Neutrophil (primary cell): ENCODE results near the gene P2RX2.

ENCODE experiments used
- H3K27ac ChIP-seq: fragments of 200-600 bp; sonication (generic); 2 replicates; pipeline ENCODE4 v1.5.1; 2016; ENCODE audit warnings: mild to moderate bottlenecking, moderate library complexity
- H3K27me3 ChIP-seq: fragments of 200-600 bp; sonication (generic); 2 replicates; pipeline ENCODE4 v1.6.0; 2016; ENCODE audit warnings: mild to moderate bottlenecking
- H3K36me3 ChIP-seq: fragments of 200-600 bp; sonication (generic); 2 replicates; pipeline ENCODE4 v1.5.1; 2017
- H3K4me1 ChIP-seq, 2 experiments: fragments of 200-600 bp in 1 of 2; sonication (generic) in 1 of 2; 1 replicate in 1 of 2; 2 replicates in 1 of 2; pipeline versions ENCODE4 v1.5.1 to v1.6.1; 2013 to 2016; ENCODE audit warnings: low read depth in 1 of 2, low read length in 1 of 2, mild to moderate bottlenecking in 1 of 2, moderate library complexity in 1 of 2; ENCODE audit not compliant: control insufficient read depth in 1 of 2, insufficient read depth in 1 of 2
- H3K4me3 ChIP-seq, 2 experiments: fragments of 200-600 bp in 1 of 2; sonication (generic) in 1 of 2; 1 replicate in 1 of 2; 2 replicates in 1 of 2; pipeline ENCODE4 v1.5.1; 2013 to 2016; ENCODE audit warnings: low read depth in 1 of 2, low read length in 1 of 2, mild to moderate bottlenecking in 1 of 2, moderate library complexity in 1 of 2
- H3K9me3 ChIP-seq: fragments of 200-600 bp; sonication (generic); 2 replicates; pipeline ENCODE4 v1.5.1; 2016
- TF ChIP-seq, protein P1 (sequence below): fragments of 200-600 bp; sonication (generic); IDR thresholded peaks from 2 replicates; pipeline ENCODE4 v1.5.1; 2016; ENCODE audit warnings: antibody characterized with exemption

P2RX2 gene

DNA sequence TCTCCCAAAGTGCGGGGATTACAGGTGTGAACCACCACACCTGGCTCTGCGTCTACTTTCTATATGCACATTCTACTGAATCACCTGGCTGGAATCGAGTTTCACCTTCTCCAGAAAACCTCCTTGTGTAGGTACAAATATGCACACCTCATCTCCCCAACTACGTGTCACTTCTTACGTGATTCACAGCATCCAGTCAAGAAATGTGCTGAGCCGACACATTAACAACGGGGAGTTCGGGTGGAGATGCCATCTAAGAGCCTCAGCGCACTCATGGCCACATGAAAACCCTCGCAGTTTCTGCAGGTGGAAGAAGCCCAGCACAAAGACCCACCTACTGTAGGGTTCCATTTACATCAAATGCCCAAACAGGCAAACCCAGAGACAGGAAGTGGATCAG, 29.3 kb downstream of the P2RX2 start:
- peaks cover 85% of the 10 kb centered on the region for H3K36me3 ChIP-seq
- H3K27ac ChIP-seq = no peak overlapping the region
- H3K4me1 ChIP-seq = no peaks in the 10 kb centered on the region
- no peaks in the 10 kb centered on the region for H3K27me3 ChIP-seq
- no peaks in the 10 kb centered on the region for H3K9me3 ChIP-seq
- no peak overlapping the region for H3K4me3 ChIP-seq
- TF ChIP-seq, protein P1, sequence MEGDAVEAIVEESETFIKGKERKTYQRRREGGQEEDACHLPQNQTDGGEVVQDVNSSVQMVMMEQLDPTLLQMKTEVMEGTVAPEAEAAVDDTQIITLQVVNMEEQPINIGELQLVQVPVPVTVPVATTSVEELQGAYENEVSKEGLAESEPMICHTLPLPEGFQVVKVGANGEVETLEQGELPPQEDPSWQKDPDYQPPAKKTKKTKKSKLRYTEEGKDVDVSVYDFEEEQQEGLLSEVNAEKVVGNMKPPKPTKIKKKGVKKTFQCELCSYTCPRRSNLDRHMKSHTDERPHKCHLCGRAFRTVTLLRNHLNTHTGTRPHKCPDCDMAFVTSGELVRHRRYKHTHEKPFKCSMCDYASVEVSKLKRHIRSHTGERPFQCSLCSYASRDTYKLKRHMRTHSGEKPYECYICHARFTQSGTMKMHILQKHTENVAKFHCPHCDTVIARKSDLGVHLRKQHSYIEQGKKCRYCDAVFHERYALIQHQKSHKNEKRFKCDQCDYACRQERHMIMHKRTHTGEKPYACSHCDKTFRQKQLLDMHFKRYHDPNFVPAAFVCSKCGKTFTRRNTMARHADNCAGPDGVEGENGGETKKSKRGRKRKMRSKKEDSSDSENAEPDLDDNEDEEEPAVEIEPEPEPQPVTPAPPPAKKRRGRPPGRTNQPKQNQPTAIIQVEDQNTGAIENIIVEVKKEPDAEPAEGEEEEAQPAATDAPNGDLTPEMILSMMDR = no peak

DNA sequence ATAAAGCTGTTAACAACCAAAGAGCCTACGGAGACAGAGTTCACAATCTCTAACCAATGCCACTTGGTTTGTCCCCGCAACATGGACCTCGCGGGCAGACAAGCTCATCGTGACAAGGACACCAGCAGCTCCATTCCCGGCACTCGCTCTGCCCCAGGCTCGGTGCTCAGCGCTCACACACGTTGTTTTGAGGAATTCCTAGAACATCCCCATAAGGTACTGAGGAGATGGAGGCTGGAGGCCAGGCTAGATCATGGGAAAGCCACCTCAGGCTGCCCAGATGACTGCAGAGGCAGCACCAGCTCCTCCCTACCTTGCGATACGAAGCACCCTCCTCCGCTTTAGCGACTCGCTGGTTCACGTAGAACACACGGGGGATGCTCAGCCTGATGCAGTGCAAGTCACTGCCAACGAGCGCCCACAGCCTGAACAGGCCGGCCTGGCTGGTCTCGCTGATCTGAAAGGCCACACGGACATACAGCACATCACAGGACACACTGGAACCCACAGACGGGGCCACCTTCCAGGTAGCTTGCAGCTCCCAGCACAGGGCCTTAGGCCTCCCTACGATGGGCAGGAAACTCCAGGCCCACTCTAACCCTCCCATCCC, 30.1 kb downstream of the P2RX2 start:
- no peaks in the 10 kb centered on the region for H3K9me3 ChIP-seq
- H3K27me3 ChIP-seq = no peaks in the 10 kb centered on the region
- TF ChIP-seq, protein P1 = no peak
- H3K4me3 ChIP-seq = no peak overlapping the region
- H3K27ac ChIP-seq = no peak overlapping the region
- no peaks in the 10 kb centered on the region for H3K4me1 ChIP-seq
- peaks cover 85% of the 10 kb centered on the region for H3K36me3 ChIP-seq

DNA sequence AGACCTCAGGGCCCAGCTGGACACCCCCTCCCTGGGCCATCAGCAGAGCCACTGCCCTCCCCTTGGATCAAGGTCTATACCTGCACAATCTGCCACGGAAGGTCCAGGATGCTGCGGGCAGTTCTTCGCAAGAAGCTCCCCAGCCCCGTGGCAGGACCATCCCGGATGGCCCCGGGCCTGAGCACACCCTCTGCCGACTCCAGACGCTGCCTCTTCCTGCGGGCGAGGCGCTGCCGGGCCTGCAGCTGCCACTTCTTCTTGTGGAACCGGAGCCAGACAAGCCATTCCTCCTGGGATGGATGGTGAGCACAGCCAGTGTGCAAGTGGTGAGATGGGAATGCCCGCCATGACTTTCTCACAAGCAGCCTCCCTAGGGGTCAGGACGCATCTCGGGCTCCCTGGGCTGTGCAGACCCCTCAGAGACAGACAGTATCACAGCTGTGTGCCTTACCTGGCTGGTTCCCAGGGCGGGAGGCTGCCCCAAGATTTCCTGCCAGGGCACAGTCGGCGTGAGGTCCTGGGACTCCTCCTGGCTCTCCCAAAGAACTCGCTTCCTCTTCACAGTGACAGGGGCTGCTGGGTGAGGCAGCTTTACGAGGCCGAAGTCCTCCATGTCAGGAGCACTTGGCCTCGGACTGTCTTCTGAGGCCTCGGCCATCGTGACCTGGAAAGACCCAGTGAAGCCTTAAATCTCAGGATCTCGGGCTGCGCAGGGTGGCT, 30.8 kb downstream of the P2RX2 start:
- H3K27ac ChIP-seq = no peak overlapping the region
- H3K9me3 ChIP-seq = no peaks in the 10 kb centered on the region
- TF ChIP-seq, protein P1 = no peak
- H3K4me1 ChIP-seq = no peaks in the 10 kb centered on the region
- H3K27me3 ChIP-seq = no peaks in the 10 kb centered on the region
- peaks cover 87% of the 10 kb centered on the region for H3K36me3 ChIP-seq
- H3K4me3 ChIP-seq = no peak overlapping the region

DNA sequence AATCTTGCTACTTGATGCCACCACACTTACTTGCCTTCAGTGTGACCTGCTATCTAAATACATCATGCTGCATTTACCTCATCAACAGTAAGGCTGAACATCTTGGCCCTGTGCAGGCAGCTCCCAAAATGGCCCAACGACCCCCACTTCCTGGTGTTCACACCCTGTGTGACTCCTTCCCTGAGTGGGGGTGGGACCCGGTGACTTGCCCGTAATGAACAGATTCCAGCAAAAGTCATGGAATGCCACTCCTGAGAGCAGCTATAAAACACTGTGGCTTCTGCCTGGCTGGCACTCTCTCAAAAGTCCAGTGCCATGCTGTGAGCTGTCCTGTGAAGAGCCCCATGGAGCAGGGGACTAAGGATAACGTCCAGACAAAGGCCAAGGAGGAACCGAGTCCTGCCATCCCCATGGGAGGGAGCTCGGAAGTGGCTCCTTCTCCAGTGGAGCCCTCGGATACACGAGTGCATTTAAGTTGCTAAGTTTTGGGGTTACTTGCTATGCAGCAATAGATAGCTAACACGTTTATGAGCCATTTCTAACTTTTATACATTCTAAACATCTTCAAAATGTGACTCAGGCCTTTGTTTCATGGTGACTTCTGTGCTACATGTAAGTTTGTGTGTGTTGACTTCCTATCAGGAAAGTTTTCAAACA, 33.0 kb downstream of the P2RX2 start:
- Histone ChIP-seq H3K27ac (no peak overlapping the region), H3K4me3 (no peak overlapping the region), H3K27me3 (no peaks in the 10 kb centered on the region), H3K4me1 (no peaks in the 10 kb centered on the region), H3K9me3 (no peaks in the 10 kb centered on the region), H3K36me3 (peaks cover 78% of the 10 kb centered on the region)
- TF ChIP-seq, protein P1 = no peak

DNA sequence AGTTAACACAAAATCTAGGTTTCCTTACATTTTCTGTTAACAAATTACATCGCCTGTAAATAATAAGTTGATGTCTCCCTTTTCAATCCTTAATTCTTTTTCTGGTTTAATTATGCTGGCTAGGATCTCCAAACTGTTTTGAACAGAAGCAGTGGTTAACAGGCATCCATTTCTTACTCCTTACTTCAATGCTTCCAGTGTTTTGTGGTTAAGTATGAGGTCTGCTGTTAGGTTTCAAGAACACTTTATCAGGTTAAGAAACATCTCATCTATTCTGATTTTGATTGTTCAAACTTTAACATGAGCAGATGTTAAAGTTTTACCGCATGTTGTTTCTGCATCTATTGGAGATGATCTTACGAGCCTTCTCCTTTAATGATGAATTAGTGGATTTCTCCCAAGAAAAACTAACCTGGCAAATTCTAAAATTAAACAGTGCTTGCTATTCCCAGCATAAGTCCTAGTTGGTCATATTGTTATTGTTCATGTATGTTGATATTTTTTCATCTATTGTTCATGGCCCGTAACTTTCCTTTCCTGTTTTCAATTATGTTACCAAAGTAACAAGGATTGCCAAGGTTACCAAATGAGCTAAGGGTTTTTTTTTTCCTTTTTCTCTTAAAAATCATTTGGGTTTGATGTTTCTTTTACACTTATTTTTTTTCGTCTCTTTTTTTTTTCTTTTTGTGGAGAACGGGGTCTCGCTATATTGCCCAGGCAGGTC, 35.2 kb downstream of the P2RX2 start:
- Histone ChIP-seq H3K4me3 (no peak overlapping the region), H3K27me3 (no peaks in the 10 kb centered on the region), H3K27ac (no peak overlapping the region), H3K36me3 (peaks cover 59% of the 10 kb centered on the region), H3K9me3 (no peaks in the 10 kb centered on the region), H3K4me1 (peaks cover 17% of the 10 kb centered on the region in 2 experiments)
- TF ChIP-seq, protein P1 = no peak
